ENCODE results near the gene PHF21A.

DNA sequence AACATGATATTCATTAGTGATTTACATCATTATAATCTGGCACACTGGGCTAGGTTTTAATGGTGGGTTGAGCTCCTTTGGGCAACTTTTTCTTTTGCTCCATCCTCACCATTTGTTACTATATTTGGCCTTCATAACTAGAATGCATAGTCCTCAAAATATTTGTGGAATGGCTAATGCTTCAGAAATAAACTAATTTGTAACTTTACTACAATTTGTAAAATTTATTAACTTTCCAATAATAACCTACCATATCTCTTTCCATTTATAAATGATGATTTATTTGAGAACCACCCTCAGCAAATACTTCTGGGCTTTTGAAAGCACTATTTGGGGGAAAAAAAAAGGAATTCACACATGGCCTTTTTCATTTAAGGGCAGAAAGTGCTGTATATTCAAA, 119.1 kb downstream of the PHF21A start:
- TF ChIP-seq, protein P1, sequence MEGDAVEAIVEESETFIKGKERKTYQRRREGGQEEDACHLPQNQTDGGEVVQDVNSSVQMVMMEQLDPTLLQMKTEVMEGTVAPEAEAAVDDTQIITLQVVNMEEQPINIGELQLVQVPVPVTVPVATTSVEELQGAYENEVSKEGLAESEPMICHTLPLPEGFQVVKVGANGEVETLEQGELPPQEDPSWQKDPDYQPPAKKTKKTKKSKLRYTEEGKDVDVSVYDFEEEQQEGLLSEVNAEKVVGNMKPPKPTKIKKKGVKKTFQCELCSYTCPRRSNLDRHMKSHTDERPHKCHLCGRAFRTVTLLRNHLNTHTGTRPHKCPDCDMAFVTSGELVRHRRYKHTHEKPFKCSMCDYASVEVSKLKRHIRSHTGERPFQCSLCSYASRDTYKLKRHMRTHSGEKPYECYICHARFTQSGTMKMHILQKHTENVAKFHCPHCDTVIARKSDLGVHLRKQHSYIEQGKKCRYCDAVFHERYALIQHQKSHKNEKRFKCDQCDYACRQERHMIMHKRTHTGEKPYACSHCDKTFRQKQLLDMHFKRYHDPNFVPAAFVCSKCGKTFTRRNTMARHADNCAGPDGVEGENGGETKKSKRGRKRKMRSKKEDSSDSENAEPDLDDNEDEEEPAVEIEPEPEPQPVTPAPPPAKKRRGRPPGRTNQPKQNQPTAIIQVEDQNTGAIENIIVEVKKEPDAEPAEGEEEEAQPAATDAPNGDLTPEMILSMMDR (IDR thresholded peaks at IDR 0.05), result no peak
- TF ChIP-seq POLR2A (IDR thresholded peaks at IDR 0.05), result no peak
